Head of caudate nucleus (tissue), 42 donors: ENCODE data around the gene TFAP2B.

ENCODE experiments used
- DNase-seq, 42 donors: peaks; one replicate each; pipeline versions ENCODE4 v3.0.0 to v3.0.0-alpha.2; 2020 to 2021; ENCODE audit warnings: mixed read lengths in 7 of 42
- intact Hi-C: fragments of 100-400 bp; cut with DNase I; formaldehyde crosslinking; loops from one replicate; pipeline ENCODE4 v1.15.0; 2022

Gene TFAP2B

DNA sequence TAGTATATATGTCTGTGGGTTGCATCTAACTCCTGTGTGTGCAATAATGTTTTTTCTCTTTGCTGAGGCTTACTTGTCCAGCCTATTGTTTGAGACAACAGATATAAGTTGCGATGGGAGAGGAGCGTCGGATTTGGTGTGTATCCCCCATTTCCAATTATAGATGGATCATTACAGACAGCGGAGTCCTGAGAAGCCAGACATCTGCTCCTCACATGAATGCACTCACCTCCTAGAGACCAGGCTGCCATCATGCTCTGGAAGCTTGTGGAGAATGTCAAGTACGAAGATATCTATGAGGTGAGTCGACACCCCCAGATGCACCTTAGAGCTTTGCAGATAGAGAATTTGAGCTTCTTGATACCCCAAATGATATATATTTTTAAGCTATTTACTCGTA lies at the start of gene TFAP2B:
TFAP2B (plus strand) TSS at position 199 of the 400 bp plus-strand sequence; CDS start at position 220, 21 bp downstream.
- intact Hi-C loops, result loop anchor here (5.0 kb wide), 1 partner anchor 724 kb away; no protein-coding TSS in a partner anchor
- no peak for DNase-seq

DNA sequence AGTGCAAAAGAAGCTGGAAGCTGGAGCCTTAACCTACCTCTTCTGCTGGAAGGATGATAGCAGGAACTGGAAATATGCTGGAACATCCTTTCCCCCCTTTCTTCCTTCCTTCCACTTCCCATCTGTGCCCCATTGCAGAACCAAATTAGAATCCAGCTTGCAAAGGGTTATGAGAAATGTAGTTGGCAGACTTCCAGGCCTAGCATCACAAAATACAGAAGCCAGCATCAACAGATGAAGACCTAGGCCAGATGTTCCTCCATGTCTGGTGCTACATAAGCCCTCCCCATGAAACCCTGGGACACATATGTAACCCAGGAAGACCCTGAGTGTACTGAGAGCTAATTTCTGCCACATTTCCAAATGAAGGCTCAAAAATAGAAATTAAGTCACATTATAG lies 40.0 kb upstream of the TFAP2B start:
- intact Hi-C loops, result no loop called here
- no peak for DNase-seq

GRCh38 chr6:50780382-50780781 lies 38.3 kb upstream of the TFAP2B start:
- intact Hi-C loops, result no loop called here
- no peak for DNase-seq

DNA sequence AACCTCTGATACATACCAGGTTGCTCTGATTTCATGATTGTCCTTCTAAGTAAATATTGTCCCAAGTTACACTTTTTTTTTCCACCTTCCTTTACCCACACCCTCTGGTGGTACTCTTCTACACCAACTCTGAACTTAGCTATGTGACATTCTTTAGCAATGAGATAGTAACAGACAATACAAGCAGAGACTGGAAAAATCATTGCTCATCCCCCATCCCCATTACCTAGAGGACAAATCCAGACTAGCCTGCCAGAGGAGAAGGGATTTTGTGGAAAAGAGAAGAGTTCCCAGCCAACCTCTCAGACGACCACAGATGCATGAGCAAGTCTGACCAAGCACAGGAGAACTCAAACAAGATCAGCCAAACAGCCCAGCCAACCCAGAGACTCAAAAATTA lies 32.8 kb upstream of the TFAP2B start:
- intact Hi-C loops, result no loop called here
- no peak for DNase-seq

DNA sequence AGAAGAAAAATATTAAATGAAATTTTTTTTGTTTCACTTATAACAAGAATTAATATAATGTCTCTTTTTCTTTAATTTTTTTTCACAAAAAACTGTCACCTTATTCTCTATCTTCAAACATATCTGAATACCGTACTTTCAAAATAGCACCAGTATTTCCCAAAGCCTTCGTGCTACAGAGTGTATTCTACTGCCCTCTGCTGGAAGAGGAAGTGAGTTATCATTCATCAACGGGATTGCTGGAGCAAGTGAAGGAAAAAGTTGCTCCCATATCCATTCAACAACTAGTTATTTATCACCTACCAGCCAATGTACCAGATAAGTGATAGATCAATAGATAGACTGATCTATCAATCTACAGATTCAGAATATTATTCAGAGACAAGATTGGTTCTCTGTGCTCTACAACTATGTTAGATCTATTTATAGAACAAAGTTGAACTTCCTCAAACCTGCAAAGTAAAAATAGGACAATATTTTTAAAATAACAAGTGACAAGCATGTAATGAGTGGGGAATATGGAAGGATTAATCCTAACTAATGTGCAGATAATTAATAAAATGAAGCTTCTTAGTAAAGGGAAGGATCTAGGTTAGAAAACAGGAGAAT lies 26.7 kb upstream of the TFAP2B start:
- intact Hi-C loops, result no loop called here
- DNase-seq, result peak in 18 of 42 donors; percentile 3 to 68 (median 27)

- DNase-seq, result no peak
- intact Hi-C loops, result no loop called here
Observed at GRCh38 chr6:50792771-50793170, 25.9 kb upstream of the TFAP2B start.

- DNase-seq, result no peak
- intact Hi-C loops, result no loop called here
Observed at GRCh38 chr6:50795574-50795973, 23.1 kb upstream of the TFAP2B start.

GRCh38 chr6:50804283-50804682 lies 14.4 kb upstream of the TFAP2B start:
- intact Hi-C loops, result no loop called here
- no peak for DNase-seq

DNA sequence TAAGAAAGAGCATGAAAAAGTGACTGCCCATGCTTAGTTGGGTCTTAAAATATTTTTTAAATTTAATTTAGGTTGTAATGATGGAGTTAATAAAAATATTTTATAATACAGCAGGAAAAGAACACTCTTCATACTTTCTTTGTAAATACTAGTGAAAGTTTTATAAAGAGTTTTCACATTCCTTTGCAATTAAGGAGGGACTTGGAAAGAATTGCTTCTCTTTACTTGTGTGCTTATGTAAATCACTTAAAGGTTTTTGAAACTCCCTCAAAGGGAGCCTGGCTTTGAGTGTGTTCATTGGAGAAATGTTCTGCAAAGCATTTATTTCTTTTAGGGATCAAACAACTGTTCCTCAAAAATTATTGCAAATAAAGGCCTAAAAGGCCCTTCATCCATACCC lies 11.6 kb upstream of the TFAP2B start:
- intact Hi-C loops, result no loop called here
- no peak for DNase-seq

DNA sequence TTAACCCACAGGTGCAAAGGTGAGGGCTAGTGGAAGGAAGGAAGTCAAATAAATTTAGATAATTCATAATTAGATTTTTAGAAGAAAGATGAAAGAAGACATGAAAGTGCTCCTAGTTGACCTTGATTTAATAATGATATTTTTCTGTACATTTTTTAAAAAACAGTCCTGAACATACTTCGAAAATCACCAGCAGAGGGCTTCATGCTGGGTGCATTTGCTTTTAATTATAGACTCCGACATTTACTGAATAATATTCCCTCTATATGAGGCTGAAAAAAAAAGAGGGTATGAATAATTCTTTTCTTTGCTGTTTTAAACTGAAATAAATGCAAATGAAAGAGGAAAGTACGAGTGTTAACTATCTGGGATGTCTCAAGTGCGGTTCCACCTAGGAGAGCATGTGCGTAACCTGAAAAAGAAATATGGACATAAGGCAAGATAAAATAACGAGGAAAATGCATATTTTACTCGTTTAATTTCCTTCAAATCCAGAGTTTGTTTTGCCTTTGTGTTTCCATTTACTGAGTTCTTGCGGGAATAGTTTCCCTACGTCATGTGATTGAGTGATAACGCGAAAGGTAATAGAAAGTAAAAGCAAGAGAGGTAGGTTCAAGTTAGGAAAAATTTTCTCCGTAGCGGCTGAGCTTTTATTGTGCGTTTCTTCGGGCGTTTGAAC lies 3.1 kb upstream of the TFAP2B start:
- intact Hi-C loops, result loop anchor here (5.0 kb wide), 1 partner anchor 727 kb away; no protein-coding TSS in a partner anchor
- no peak for DNase-seq

GRCh38 chr6:50816115-50816675 lies 2.5 kb upstream of the TFAP2B start:
- peak; percentile 41 to 90 (median 80) for DNase-seq
- intact Hi-C loops, result loop anchor here (5.0 kb wide), 1 partner anchor 726 kb away; no protein-coding TSS in a partner anchor

DNA sequence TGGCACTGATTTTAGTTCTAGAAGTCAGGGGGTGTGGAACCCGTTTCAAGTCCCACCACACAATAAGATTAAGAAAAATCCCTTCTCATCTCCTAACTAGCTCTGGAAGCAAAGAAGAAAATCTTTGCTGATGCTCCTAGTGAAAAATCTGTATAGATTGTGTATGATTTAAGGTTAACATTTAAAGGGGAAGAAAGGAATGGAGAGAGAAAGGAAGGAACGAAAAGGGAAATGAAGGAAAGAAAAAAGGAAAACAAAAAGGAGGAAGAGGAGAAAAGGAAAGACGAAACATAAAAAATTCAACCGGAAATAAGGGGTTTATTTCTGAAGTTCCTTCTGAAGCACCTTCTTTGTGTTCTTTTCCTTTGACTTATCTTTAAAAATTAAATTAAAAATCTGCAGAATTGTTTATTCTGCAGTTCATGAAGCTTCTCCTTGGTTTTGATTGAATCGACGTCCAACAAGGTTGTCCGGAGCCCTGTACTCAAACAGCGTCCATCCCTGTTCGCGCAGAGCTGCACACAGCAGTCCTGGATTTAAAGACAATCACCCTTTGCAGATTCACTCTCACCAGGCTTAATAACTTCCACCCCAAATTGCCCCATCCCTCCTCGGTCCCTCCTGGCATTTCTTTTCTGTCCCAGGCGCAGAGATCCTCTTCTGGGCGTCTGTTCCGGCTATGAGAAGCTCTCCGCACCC lies 1.6 kb upstream of the TFAP2B start:
- no peak for DNase-seq
- intact Hi-C loops, result loop anchor here (5.0 kb wide), 1 partner anchor 725 kb away; no protein-coding TSS in a partner anchor

GRCh38 chr6:50817646-50817950 lies 1.1 kb upstream of the TFAP2B start:
- DNase-seq, result no peak
- intact Hi-C loops, result loop anchor here (5.0 kb wide), 1 partner anchor 725 kb away; no protein-coding TSS in a partner anchor

DNA sequence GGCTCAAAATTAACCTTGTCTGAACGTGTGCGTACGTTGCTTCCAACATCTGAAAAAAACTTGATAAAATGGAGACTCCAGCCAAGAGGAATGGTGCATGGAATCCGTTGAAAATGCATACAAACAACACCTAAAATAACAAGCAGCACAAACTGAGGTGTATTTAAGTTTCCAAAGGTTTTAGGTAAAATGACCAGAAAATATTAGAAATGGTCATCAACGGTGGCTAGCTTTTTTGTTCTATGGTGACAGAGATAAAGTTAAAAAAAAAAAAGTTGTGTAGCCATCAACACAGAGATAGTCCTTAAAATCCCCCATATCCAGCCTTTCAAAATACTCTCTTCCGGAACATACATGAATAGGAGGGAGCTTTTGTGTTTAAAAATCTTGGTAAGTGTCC lies 651 bp upstream of the TFAP2B start:
- DNase-seq, result no peak
- intact Hi-C loops, result loop anchor here (5.0 kb wide), 1 partner anchor 724 kb away; no protein-coding TSS in a partner anchor

- DNase-seq, result no peak
- intact Hi-C loops, result loop anchor here (5.0 kb wide), 1 partner anchor 723 kb away; no protein-coding TSS in a partner anchor
Observed at GRCh38 chr6:50819466-50819903, 814 bp downstream of the TFAP2B start.

DNA sequence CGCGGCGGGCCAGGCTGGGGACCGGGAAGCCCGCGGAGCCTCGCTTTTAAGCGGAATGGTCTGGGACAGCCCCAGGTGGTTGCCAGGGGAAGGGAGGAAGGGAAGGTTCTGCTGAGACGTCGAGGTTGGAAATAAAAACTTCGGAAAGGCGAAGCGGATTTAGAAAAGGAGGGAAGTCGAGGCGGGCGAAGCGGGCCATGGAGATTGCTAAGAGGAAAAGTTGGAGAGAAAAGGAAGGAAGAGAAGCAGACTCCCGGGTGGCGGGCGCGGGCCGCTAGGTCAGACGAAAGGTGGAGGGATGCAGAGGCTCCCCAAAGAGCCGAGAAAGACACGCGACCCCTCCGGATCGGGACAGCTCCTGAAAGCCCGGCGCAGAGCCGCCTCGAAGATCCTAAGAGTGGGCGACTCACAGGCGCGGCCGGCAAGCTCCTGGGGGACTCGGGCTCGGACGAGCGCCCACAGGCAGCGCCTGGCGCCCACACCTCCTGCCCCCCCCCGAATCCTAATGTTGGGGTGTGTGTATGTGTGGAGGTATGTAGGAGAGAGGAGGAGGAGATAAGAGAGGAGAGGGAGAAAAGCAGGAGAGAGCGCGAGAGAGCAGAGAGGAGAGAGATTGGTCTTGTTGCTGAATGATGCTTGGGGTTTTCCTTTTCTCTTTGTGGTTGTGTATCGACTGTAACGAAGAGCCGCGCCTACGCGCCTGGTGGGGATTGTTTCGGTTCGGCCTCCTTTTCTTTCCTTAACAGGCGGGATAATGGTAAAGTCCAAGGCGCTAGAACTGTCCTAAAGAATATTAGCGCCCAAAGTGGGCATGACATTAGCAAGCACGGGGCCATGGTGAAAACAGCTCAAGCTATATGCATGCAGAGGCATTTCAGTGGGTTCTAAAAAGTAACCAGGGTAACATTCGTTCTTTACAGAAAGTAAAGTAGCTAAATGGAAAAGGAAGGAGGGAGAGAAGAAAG lies 1.5 kb downstream of the TFAP2B start:
- intact Hi-C loops, result loop anchor here (5.0 kb wide), 1 partner anchor 722 kb away; no protein-coding TSS in a partner anchor

GRCh38 chr6:50820869-50821264 lies 2.2 kb downstream of the TFAP2B start:
- intact Hi-C loops, result no loop called here
- DNase-seq, result no peak

More for the DNA sequence above, 1.5 kb downstream of the TFAP2B start:
- DNase-seq, result no peak

DNA sequence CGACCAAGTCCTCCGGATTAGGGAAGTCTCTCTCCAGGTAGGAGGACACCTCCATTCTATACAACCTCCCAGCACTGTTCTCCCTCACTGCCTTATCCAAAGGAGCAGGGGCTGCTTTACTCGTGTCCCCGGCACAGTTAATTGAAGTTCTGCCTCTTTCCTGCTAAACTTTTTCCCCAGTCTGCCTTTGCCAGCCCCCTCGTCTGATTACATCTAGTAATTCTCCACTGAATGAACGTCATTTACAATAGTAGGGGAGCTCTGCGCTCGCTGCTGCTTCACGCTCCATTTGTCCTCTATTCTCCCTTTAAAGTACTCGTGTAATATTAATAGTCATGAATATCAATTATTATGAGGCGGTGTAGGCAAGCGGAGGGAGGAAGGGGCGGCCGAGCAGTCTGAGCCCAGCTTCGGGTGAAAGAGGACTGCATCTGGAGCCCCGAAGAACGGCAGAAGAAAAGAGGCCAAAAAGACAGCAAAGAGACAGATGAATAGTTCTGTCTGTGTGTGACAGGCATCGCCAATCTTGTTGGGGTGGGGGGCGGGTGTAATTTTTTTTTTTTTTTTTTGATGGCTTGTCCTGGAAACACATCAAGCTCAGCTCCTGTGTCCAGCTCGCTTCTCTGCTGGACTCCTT lies 2.9 kb downstream of the TFAP2B start:
- no peak for DNase-seq
- intact Hi-C loops, result no loop called here
